Panc1 (cell line): ENCODE data around the gene FASTKD2. TPM values are rescaled to one million over a fixed set of nuclear protein-coding genes. Genes with fewer than 3 reads are reported as not detected.

Experiments
- ATAC-seq: fragments of 200-7000 bp; cut with Tn5 transposase; 2 replicates; pipeline ENCODE4 v1.9.1; 2020; ENCODE audit warnings: mild to moderate bottlenecking, moderate library complexity
- BruUV-seq: library from RNA; stranded (reverse); fragments of 400-500 nt; replicated peaks from 2 replicates; lab custom pipeline; 2021; lab: Mats Ljungman, UMichigan
- CTCF ChIA-PET: fragments of 300-600 bp; sonication (Branson Sonifier 250); formaldehyde crosslinking; loops from one replicate; lab custom pipeline; 2022; ENCODE audit warnings: antibody characterized with exemption; lab: Charles Lee
- POLR2A ChIA-PET: fragments of 300-600 bp; sonication (Branson Sonifier 250); formaldehyde crosslinking; loops from one replicate; lab custom pipeline; 2022; ENCODE audit warnings: antibody characterized with exemption; lab: Charles Lee
- DNase-seq: peaks from one replicate; pipeline ENCODE4 v3.0.0-alpha.2; 2010; ENCODE audit warnings: low read depth, low spot score
- H3K27ac ChIP-seq: 2 replicates; pipeline ENCODE4 v1.5.1; 2011; ENCODE audit warnings: mild to moderate bottlenecking, low read length, inconsistent platforms
- H3K27me3 ChIP-seq: fragments of 200-500 bp; sonication (Bioruptor generic); 2 replicates; pipeline ENCODE4 v1.6.0; 2014; ENCODE audit warnings: low read length, inconsistent platforms; ENCODE audit not compliant: control insufficient read depth, insufficient read depth
- H3K36me3 ChIP-seq: fragments of 200-500 bp; sonication (Bioruptor generic); 2 replicates; pipeline ENCODE4 v1.5.1; 2014; ENCODE audit warnings: inconsistent platforms, mild to moderate bottlenecking, low read length, moderate library complexity; ENCODE audit not compliant: control insufficient read depth, insufficient read depth
- H3K4me1 ChIP-seq: 2 replicates; pipeline ENCODE4 v1.5.1; 2011; ENCODE audit warnings: inconsistent platforms, mild to moderate bottlenecking, low read length, moderate library complexity; ENCODE audit not compliant: control insufficient read depth, insufficient read depth
- H3K4me3 ChIP-seq, 2 experiments: 2 replicates each; pipeline ENCODE4 v1.5.1; 2011 to 2012; ENCODE audit warnings: low read depth in 2 of 2, low read length in 2 of 2, mild to moderate bottlenecking in 2 of 2, inconsistent platforms in 1 of 2, moderate library complexity in 1 of 2
- H3K9me3 ChIP-seq: fragments of 200-500 bp; sonication (Bioruptor generic); 2 replicates; pipeline ENCODE4 v1.5.1; 2014; ENCODE audit warnings: low read depth, mild to moderate bottlenecking, inconsistent platforms, low read length, moderate library complexity; ENCODE audit not compliant: control insufficient read depth, insufficient read depth
- CTCF ChIP-seq: fragments of 450-650 bp; IDR thresholded peaks from 2 replicates; pipeline ENCODE4 v1.5.1; 2017; ENCODE audit warnings: mild to moderate bottlenecking
- POLR2AphosphoS5 ChIP-seq: IDR thresholded peaks from 2 replicates; pipeline ENCODE4 v1.6.1; 2012; ENCODE audit warnings: mild to moderate bottlenecking, low read depth, low read length, moderate library complexity
- REST ChIP-seq, 2 experiments: IDR thresholded peaks; 2 replicates each; pipeline ENCODE4 v1.6.1; 2011 to 2012; ENCODE audit warnings: low read depth in 2 of 2, control low read depth in 1 of 2, low read length in 1 of 2, mild to moderate bottlenecking in 1 of 2, moderate library complexity in 1 of 2; ENCODE audit not compliant: insufficient read depth in 1 of 2
- SIN3A ChIP-seq: IDR thresholded peaks from 2 replicates; pipeline ENCODE4 v1.6.1; 2012; ENCODE audit warnings: low read depth, mild to moderate bottlenecking, low read length, moderate library complexity, borderline replicate concordance; ENCODE audit not compliant: insufficient read depth
- TCF7L2 ChIP-seq: IDR thresholded peaks from 2 replicates; pipeline ENCODE4 v1.6.1; 2011; ENCODE audit warnings: mild to moderate bottlenecking, low read depth, low read length, inconsistent platforms
- in situ Hi-C: cut with HindIII; loops from 2 replicates; pipeline ENCODE4 v1.10.0; 2016; ENCODE audit warnings: low sequenced_read_pairs, low pct_unique_long_range_greater_than_20kb
- intact Hi-C: fragments of 100-400 bp; cut with micrococcal nuclease; formaldehyde crosslinking; loops from one replicate; pipeline ENCODE4 v1.10.0; 2022; ENCODE audit not compliant: unreplicated experiment
- total RNA-seq: library from RNA; stranded (reverse); gene quantifications from one replicate; pipeline ENCODE4 v1.2.1, GENCODE V29; 2021; ENCODE audit not compliant: unreplicated experiment

The FASTKD2 gene
- total RNA-seq, 1 experiment from 2014 or later, result 20.5 TPM

GRCh38 chr2:206824993-206825392, 59.6 kb downstream of the FASTKD2 start:
- Histone ChIP-seq H3K4me1 (no peaks in the 10 kb centered on the region), H3K36me3 (no peaks in the 10 kb centered on the region), H3K27ac (no peak overlapping the region), H3K9me3 (no peaks in the 10 kb centered on the region), H3K4me3 (no peak overlapping the region), H3K27me3 (no peaks in the 10 kb centered on the region)
- DNase-seq (no peak), ATAC-seq (no peak)
- ChIA-PET POLR2A (no interaction called here), CTCF (no interaction called here)
- intact Hi-C loops (no loop called here), in situ Hi-C loops (no loop called here)
- TF ChIP-seq TCF7L2 (no peak), SIN3A (no peak)
- BruUV-seq, result no TSS peak

- BruUV-seq, result no TSS peak
- ATAC-seq, result no peak
These were observed 66.1 kb downstream of the FASTKD2 start for GRCh38 chr2:206831442-206831995.

More at GRCh38 chr2:206831442-206831995, 66.1 kb downstream of the FASTKD2 start:
- TF ChIP-seq CTCF (no peak), TCF7L2 (no peak), SIN3A (no peak), REST (IDR thresholded peaks at IDR 0.05; ENCODE audit: insufficient read depth in 1 of 2, low read depth in 2 of 2, low read length in 1 of 2) (no peak), POLR2AphosphoS5 (no peak)
- Histone ChIP-seq H3K36me3 (no peaks in the 10 kb centered on the region), H3K27me3 (no peaks in the 10 kb centered on the region), H3K4me1 (no peaks in the 10 kb centered on the region), H3K9me3 (0 out of 2 replicates have a peak, but pooled peaks cover 3% of the 10 kb centered on the region), H3K27ac (no peak overlapping the region), H3K4me3 (no peak overlapping the region)
- in situ Hi-C loops (no loop called here), intact Hi-C loops (no loop called here)
- CTCF ChIA-PET, result no interaction called here
- POLR2A ChIA-PET, result no interaction called here
- no peak for DNase-seq
